ENCODE data around the gene CBLB.

The CBLB gene

GRCh38 chr3:105771392-105771791, 97.4 kb downstream of the CBLB start:
- no peak overlapping the region for H3K27ac ChIP-seq
- no peaks in the 10 kb centered on the region for H3K27me3 ChIP-seq (ENCODE audit: insufficient read depth, low read depth, severe bottlenecking)
- H3K9me3 ChIP-seq (ENCODE audit: severe bottlenecking), result no peaks in the 10 kb centered on the region
- H3K36me3 ChIP-seq, result no peaks in the 10 kb centered on the region
- no peak overlapping the region for H3K4me3 ChIP-seq (ENCODE audit: low read depth, low read length)
- TF ChIP-seq, protein P1, sequence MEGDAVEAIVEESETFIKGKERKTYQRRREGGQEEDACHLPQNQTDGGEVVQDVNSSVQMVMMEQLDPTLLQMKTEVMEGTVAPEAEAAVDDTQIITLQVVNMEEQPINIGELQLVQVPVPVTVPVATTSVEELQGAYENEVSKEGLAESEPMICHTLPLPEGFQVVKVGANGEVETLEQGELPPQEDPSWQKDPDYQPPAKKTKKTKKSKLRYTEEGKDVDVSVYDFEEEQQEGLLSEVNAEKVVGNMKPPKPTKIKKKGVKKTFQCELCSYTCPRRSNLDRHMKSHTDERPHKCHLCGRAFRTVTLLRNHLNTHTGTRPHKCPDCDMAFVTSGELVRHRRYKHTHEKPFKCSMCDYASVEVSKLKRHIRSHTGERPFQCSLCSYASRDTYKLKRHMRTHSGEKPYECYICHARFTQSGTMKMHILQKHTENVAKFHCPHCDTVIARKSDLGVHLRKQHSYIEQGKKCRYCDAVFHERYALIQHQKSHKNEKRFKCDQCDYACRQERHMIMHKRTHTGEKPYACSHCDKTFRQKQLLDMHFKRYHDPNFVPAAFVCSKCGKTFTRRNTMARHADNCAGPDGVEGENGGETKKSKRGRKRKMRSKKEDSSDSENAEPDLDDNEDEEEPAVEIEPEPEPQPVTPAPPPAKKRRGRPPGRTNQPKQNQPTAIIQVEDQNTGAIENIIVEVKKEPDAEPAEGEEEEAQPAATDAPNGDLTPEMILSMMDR (IDR thresholded peaks at IDR 0.05; ENCODE audit: low read depth, low read length), result no peak
- DNase-seq, result no peak

DNA sequence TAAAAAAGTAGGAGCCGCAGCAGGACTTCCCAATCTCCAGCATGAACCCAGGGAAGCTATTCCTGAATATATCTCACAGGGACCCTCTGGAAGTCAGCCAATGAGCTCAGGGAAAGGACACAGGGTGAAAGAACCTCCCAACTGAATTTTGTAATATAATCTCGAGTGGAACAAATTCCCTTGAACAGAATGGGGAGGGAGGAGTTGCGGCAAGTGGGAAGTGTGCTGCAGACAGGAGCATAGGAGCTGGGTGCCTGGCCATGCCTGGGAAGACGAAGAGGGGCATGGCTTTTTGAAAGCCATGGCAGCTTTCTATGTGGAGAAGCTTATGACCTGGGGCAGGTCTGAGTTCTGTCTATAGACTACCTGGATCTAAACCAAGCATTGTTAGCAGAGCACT, 98.4 kb downstream of the CBLB start:
- no peak for DNase-seq
- Histone ChIP-seq H3K9me3 (ENCODE audit: severe bottlenecking) (no peaks in the 10 kb centered on the region), H3K36me3 (no peaks in the 10 kb centered on the region), H3K27me3 (ENCODE audit: insufficient read depth, low read depth, severe bottlenecking) (no peaks in the 10 kb centered on the region), H3K27ac (no peak overlapping the region), H3K4me3 (ENCODE audit: low read depth, low read length) (no peak overlapping the region)
- TF ChIP-seq, protein P1 (IDR thresholded peaks at IDR 0.05; ENCODE audit: low read depth, low read length), result no peak

- Histone ChIP-seq H3K27ac (no peak overlapping the region), H3K4me3 (ENCODE audit: low read depth, low read length) (no peak overlapping the region), H3K36me3 (0 out of 2 replicates have a peak, but pooled peaks cover 3% of the 10 kb centered on the region), H3K9me3 (ENCODE audit: severe bottlenecking) (no peaks in the 10 kb centered on the region), H3K27me3 (ENCODE audit: insufficient read depth, low read depth, severe bottlenecking) (no peaks in the 10 kb centered on the region)
- TF ChIP-seq, protein P1 (IDR thresholded peaks at IDR 0.05; ENCODE audit: low read depth, low read length), result no peak
- no peak for DNase-seq
Measured at GRCh38 chr3:105767776-105768175, 101.0 kb downstream of the CBLB start.

GRCh38 chr3:105767216-105767615, 101.6 kb downstream of the CBLB start:
- Histone ChIP-seq H3K9me3 (ENCODE audit: severe bottlenecking) (peaks cover 2% of the 10 kb centered on the region), H3K4me3 (ENCODE audit: low read depth, low read length) (no peak overlapping the region), H3K27me3 (ENCODE audit: insufficient read depth, low read depth, severe bottlenecking) (no peaks in the 10 kb centered on the region), H3K27ac (no peak overlapping the region), H3K36me3 (peaks cover 3% of the 10 kb centered on the region; the same call in 1 of the 2 replicates)
- no peak for DNase-seq
- TF ChIP-seq, protein P1 (IDR thresholded peaks at IDR 0.05; ENCODE audit: low read depth, low read length), result no peak

DNA sequence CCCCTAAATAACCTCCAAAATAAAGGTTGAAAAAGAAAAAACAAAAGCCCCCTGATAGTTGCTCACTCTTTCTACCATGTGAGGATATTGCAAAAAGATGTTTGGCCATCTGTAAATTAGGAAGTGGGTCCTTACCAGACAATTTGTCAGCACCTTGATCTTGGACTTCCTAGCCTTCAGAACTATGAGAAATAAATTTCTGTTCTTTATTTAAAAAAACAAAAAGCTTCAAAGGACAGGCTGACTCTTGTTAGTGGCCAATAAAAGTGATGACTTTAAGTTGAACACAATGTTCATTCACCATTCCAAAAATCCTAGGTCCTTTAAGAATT, 103.5 kb downstream of the CBLB start:
- DNase-seq, result no peak
- Histone ChIP-seq H3K4me3 (ENCODE audit: low read depth, low read length) (no peak overlapping the region), H3K27ac (no peak overlapping the region), H3K9me3 (ENCODE audit: severe bottlenecking) (peaks cover 2% of the 10 kb centered on the region), H3K36me3 (peaks cover 5% of the 10 kb centered on the region; the same call in 1 of the 2 replicates), H3K27me3 (ENCODE audit: insufficient read depth, low read depth, severe bottlenecking) (no peaks in the 10 kb centered on the region)
- TF ChIP-seq, protein P1 (IDR thresholded peaks at IDR 0.05; ENCODE audit: low read depth, low read length), result no peak

Measured in WERI-Rb-1 (cell line).